HG02973 (cell line): Measurements from ENCODE around the gene ABHD2.
A peak's percentile ranks its signal among the peaks of the same experiment; 100 is the strongest.

Experiments
- ATAC-seq: cut with Tn5 transposase; IDR thresholded peaks from one replicate; pipeline ENCODE4 v1.9.1; 2021; ENCODE audit warnings: moderate library complexity; ENCODE audit not compliant: unreplicated experiment

Gene ABHD2

DNA sequence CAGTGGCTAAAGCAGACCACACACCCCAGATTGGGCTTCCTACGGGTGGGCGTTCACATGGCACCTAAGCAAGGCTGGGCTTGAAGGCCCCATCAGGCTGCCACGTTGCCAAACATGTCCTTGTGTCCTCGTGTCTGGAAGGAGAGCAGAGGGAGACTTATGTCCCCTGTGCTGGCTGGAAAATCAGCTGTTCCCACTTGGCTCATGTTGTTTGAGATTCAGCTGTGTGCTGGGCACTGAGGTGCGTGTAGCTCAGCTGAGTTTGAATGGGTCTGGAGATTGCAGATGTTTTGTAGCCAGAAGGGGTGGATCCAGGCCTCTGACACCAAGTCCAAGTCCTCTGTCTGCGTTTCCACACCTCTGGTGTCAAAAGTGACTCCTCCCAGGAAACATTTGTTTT is 98.5 kb downstream of the ABHD2 start:
- ATAC-seq: no peak

DNA sequence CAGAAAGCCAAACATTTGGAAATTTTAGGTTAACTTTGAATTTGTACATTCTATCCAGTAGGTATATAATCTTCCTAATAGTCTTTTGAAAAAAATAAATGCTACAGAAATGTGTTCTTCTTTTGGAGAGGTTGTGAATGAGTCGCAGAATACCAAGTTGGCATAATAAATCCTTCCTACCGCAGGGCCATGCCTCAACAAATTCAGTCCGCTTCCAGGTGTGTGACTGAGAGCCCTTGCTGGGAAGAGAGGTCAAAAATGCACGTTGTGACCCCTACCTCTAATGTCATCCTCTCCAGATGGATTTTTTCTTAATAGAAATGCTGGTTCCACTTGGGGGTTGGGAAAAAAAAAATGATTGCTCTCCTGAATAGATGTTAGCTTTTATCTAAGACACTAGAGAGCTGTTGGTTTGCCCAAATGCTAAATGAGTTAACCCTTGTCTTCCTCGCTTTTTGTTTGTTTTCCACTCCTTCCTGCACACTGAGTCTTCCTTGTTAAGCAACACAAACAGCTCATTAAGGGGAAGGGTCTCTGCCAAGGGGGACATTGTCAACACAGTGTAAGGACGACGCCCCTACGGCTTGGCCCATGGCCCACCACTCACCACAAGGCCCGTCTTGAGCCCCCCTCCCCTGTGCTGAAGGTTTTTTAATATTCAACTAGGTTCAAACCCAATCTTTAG is 99.2 kb downstream of the ABHD2 start:
- no peak for ATAC-seq

DNA sequence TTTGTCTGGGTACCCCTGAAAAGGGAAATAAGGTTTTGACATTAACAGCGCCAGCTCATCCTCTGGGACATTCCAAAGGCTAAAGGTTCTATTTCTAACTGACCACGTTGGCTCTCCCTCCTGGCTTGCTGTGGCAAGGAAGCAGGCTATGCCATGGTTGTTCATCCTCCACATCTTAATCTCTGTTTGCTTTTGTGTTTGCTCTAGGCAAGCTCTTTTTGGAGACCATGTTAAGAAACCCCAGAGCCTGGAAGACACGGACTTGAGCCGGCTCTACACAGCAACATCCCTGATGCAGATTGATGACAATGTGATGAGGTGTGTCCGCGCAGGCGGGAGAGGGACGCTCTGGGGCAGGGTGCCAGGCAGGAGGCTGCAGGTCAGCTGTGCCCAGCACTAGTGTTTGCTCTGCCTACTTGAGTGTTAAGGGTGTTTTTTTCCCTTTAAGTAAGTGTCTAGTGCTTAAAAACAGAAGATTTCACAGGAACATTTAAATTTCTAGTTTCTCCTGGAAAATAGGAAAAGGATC is 99.8 kb downstream of the ABHD2 start:
- no peak for ATAC-seq

DNA sequence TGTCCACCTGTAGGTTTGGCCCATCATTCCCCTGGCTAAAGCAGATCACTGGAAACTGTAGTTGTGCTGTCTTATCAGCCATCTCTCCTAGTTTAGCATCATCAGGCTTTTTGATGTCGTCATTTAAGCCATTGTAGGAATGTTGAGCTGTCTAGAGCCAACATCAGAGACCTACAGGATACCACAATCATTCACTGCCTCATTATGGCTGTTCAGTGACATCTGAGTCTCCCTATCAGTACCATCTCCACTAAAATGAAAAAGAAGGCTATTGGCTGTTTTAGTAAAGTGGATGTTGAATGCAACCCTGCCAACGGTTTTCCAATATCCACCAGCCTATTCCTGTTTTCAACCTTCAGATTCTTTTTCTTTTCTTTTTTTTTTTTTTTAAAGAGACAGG is 103.9 kb downstream of the ABHD2 start:
- ATAC-seq: no peak

DNA sequence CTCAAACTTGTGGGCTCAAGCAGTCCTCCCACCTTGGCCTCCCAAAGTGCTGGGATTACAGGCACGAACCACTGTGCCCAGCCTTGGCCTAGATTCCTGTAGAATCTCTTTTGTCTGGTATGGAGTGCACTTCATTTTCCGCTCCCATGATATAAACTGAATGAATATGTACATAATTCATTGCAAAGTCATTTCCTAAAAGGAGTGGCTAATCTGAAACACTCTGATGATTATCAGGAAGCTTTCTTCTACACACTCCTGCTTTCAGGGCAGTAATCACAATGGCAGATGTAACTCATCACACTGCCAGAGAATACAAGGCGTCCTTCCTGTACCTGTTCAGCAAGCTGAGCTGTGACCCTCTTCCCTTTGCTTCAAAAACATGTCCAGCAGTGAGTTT is 104.5 kb downstream of the ABHD2 start:
- no peak for ATAC-seq

DNA sequence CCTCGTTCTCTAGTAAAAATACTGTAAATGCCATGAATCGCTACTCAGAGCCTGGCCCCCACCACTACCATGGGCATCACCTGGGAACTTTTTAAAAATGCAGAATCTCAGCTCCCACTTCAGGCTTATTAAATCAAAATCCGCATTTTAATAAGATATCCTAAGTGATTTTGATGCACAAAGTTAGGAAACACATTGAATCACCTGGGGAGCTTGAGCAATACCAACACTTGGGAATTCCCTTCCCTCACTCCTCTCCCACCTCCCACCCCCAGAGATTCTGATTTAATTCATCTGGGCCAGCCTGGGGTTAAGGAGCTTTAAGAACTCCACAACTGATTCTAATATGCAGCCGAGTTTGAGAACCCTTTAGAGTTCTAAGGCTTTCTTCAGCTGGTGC is 106.4 kb downstream of the ABHD2 start:
- no peak for ATAC-seq

DNA sequence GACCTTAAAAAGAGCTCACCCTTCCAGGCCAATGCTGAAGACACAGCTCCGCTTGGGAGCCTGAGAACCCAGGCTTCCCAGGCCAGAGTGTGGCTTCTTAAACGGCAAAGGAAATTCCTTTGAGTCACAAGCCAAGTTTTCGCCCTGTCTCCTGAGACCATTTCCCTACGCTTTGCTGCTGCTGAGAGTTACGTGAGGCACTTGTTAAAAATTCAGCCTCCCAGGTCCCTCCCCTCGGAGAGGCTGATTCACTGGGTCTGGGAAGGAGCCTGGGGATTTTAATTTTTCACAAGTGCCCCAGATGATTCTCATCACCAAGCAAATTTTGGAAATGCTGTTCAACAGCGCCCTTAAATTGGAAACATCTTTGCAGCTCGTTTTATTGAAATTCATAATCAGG is 107.6 kb downstream of the ABHD2 start:
- ATAC-seq: no peak

DNA sequence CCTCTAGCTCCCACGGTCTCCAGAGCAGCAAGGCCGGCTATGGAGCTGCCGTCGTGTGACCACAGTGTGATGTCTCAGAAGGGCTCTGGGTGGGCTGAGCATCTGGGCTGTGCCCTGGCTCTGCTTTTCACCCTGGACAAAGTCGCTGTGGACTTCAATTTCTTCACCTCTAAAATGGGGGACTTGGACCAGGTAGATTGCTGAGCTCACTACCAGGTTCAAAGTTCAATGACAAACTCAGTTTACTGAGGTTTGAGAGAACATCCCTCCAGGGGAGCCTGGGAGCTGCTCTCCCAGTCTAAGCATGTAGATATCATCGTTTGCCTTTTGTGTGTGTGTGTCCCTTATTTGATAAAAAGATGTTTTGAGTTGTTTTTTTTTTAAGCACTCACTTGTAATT is 108.0 kb downstream of the ABHD2 start:
- no peak for ATAC-seq

DNA sequence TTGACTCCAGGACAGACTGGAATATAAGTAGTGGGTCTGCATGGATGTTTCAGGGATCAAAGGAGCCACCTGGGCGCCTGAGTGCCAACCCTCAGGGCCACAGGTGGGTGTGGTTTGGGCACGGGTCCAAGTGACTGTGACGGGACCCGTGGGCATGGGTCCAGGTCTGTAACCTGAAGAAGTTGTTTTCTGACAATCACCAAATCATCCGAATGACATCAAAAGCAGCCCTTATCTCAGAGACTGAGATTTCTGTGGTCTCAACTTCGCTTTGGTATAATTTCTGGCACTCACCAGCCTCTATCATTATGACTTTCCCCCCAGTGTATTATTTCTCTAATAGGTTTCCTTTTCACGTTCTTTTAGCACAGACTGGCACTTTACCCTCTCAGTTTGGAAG is 108.7 kb downstream of the ABHD2 start:
- no peak for ATAC-seq

DNA sequence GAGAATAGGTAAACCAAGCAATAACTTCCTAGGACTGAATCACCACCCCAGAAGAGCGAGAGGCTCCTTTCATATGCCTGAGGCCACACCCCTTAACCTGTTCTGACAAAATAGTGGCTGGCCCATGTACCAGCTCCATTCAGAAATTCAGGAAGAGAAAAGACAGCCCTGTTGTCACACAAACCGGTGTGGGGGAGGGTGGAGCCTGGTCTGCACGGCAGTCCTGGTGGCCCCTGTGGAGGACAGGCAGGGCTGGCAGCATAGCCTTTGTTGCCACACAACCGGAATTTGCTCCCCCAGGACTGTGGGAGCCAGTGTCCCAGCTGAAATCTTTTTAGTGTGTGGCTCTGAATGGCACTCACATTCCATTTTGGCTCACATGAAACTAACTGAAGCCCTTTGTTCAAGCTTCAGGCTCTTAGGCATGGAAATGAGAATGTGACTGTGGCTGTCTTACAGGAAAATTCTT is 109.3 kb downstream of the ABHD2 start:
- ATAC-seq: no peak

DNA sequence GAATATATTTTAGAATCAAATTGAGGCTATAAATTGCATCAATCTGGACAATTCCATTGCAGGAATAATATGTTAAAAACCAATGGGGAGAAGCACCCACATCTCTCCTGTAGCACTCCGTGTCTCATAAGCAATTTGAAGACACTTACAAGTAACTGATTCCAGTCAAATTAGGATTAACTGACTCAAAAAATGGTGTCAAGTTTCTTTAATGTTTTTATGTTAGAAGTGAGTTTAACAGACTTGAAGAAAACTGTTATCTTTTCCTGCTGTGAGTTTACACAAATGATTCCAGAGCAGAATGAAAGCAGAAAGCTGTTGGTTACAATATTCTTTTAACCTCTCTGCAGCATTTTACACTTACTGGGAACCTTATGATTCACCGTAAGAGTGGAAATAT is 109.9 kb downstream of the ABHD2 start:
- ATAC-seq: no peak

DNA sequence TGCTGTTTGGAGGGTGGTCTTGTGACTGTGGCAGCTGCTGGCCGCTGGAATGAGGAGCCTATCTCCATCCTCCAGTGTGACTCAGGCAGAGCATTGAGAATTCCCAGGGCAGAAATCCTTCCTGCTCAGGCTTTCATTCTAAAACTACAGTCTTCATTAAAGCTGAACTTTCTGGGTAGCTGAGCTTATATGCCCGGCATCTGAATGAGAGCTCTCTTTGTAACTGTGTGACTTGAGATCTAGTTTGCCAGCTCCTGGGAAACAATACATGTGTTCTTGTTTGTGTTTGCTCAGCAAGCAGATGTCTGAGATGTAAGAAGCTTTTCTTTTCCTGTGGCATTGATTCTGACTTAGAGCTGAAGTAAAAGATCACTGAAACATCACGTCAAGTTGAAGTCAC is 110.7 kb downstream of the ABHD2 start:
- no peak for ATAC-seq

DNA sequence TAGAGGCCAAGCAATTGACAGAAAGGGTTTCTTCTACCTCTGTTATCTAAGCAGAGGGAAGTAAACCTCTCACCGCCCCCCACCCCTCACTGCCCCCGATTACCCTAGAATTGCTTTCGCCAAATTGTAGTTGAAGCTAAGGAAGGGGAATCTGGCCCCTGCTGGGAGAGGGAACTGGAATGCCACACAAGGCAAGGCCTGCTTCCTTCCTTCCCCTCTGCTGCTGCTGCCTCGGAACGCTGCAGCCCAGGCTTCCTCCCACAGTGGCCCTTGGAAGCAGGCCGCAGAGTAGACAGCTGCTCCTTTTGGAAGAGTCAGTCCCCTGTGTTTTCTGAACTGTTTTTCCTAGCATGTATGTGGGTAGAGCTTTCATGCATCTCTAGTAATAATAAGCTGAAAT is 111.5 kb downstream of the ABHD2 start:
- no peak for ATAC-seq

DNA sequence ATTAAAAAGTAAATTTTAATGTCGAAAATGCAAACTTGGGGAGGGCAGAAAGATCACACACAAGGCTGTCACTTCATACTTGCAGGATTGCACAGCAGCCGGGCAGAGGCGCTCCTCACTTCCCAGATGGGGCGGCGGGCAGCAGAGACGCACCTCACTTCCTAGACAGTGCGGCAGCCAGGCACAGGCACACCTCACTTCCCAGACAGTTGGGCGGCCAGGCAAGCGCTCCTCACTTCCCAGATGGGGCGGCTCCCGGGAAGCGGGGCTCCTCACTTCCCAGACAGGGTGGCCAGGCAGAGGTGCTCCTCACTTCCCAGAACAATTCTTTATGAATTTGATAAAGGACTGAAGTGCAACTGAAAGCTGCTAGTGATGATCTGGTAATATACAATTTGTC is 111.9 kb downstream of the ABHD2 start:
- ATAC-seq: no peak

DNA sequence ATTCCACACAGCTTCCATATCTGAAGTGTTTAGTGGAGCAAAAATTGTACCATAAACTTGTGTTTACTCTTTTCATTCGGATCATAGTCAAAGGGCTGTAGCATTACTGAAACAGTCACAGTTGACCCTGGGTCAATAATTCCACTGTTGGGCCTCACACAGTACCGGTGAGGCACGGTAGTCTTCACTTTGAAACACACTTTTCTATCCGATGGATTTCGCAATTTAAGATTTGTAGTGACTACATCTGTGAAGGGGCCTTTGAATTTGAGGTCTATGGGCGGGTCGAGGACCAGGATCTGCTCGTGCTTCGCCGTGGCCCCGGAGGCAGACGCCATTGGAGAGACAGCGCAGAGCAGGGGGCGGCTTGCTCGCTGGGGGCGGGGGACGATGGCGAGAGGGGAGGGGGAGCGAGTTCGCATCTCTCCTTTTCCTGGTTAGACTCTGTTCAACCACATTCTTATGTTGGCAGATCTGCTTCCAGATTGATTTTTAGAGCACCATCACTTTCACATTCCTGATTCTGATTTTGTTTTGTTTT is 113.3 kb downstream of the ABHD2 start:
- no peak for ATAC-seq

DNA sequence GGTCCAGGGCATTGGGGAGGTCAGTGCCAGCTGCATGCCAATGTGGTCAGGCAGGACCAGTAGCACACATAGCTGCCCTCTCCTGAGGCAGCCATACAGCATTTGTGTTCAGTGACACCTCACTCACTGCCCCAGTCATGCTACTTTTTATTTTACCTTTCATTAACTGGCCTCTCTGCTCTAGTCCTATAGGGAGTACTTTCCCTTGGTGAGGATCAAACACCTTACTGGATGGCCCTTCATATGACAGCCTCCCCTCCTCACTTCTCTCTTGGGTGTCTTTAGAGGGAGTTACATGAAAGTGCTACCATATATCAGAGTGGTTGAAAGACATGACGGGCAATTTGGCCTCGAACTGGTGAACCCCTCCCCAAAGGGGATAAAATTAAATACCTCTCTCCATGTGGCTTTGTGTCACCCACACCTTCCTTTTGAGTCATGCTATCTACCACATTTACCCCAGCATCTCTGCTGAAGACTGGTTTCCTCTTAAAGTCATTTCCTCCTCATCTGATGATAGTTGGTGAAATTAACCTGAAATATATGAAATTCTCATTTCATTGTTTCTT is 115.5 kb downstream of the ABHD2 start:
- ATAC-seq: no peak

DNA sequence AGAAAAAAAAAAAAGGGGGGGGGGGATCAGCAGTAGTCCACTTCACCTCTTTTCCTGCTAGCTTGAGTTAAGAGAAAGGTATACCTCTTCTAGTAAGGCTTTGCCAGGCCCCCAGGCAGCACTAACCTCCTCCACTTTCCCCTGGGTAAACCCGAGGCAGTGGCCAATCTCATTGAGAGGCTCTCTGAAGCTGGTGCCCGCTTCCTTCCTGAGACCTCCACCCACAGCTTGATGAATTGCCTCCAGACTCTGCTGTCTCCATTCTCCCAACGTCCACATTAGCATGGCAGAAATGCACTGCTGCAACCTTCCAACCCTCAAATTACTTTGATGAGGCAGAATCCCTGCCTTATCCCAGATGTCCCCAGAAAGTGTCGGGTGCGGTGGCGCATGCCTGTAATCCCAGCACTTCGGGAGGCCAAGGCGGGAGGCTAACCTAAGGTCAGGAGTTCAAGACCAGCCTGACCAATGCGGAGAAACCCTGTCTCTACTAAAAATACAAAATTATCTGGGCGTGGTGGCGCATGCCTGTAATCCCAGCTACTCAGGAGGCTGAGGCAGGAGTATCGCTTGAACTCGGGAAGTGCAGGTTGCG is 117.8 kb downstream of the ABHD2 start:
- no peak for ATAC-seq

DNA sequence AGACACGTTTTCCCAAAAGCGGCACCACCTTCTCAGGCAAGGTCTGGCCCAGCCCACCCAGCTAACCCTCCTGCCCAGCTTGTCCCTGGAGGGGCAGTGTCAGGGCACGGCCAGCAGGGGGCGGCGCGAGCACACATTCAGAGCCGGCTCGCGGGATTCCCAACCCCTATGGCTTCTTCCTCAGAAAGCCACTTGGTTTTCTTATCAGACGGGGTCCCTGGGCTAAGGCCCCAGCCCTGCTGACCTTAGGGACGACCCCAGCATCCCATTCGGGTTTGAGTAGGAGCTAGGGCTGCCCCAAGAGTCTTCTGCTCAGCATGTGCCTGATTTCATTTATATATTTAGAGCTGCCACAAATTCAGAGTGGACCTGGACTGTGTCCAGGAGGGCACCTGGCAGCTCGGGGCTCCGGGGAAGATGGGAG is 118.7 kb downstream of the ABHD2 start:
- ATAC-seq: peak; percentile 62

DNA sequence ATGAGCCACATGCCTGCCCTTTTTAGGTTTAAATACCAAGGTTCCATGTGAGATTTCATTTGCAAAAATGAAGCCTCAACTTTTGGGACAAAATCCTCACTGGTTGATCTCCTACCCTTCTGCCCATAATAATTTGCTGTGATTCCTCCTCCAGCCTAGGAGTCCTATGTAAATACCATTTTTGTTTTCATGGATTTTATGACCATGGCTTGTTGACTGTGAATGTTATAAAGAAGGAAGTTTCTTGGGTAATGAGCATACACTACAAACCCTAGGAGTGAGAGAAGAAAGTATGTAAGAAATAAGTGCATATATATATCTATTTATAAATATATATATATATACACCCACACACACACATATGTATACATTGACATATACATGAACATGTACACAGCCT is 120.0 kb downstream of the ABHD2 start:
- ATAC-seq: no peak

DNA sequence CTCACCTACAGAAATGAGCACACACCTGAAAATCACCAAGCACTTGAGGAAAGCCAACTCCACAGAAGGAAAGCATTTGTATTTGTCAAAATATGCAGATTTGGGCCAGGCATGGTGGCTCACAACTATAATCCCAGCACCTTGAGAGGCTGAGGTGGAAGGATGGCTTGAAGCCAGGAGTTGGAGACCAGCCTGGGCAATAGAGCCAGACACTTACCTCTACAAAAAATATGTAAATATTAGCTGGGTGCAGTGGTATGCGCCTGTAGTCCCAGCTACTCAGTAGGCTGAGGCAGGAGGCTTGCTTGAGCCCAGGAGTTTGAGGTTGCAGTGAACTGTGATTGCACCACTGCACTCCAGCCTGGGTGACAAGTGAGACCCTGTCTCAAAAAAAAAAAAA is 120.8 kb downstream of the ABHD2 start:
- no peak for ATAC-seq

DNA sequence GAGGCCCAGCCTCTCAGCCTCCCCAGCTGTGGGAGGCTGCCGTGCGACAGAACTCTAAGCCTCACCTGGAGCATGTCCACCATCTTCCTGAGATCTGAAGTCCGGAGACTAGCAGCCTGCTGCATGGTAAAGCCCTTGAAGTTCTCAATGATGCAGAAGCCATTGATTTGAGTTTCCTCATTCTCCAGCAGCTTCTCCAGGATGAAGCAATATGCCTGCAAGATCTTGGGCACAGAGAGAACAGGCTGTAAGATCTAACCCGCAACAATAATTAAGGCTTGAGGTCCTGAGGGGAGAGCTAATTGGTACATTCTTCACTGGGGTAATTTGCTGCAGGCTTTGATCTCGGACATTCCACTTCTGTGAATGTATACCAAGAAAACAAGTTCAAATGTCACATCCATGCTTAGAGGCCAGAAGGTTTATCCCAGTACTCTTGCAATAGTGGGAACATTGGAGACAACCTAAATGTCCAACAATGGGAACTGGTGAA is 123.5 kb downstream of the ABHD2 start:
- no peak for ATAC-seq

DNA sequence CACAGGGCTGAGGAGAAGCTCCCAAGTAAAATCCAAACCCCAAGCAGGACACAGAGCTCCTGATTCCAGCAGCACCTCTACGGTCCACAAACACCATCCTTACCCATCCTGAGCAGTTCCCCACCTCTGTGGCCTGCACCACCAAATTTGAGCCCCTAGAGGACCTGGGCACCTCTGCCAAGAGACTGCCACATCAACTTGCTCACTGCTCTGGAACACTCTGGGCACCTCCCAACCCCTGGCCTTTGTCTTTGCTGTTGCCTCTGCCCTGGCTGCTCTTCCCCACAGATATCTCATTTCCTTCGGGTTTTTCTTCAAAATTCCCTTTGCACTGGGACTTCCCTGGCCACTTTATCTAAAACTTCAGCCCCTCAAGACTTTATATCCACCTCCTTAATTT is 127.4 kb downstream of the ABHD2 start:
- ATAC-seq: no peak
